ENCODE data around the gene P2RY13. TPM values are rescaled to one million over a fixed set of nuclear protein-coding genes. Genes with fewer than 3 reads are reported as not detected.

Gene P2RY13
- total RNA-seq, 1 experiment from 2014 or later, result not detected

GRCh38 chr3:151283387-151283786 lies 46.0 kb downstream of the P2RY13 start:
- no peak overlapping the region for H3K27ac Mint-ChIP-seq
- ChIA-PET POLR2A (no interaction called here), CTCF (no interaction called here)
- peaks cover 5% of the 10 kb centered on the region for H3K4me1 Mint-ChIP-seq
- no peaks in the 10 kb centered on the region for H3K9me3 Mint-ChIP-seq
- H3K4me3 Mint-ChIP-seq, result no peak overlapping the region
- ATAC-seq (no peak), DNase-seq (ENCODE audit: low spot score) (no peak)
- no peaks in the 10 kb centered on the region for H3K36me3 Mint-ChIP-seq
- no peaks in the 10 kb centered on the region for H3K27me3 Mint-ChIP-seq (ENCODE audit: low read depth)
- no peak for TF ChIP-seq ETV6 (CRISPR knock-in tag; IDR thresholded peaks at IDR 0.05)
- no peak for TF ChIP-seq ATF3 (CRISPR knock-in tag; conservative IDR thresholded peaks at IDR 0.05)
- TF ChIP-seq RELA (CRISPR knock-in tag; IDR thresholded peaks at IDR 0.05; ENCODE audit: borderline replicate concordance), result no peak
- TF ChIP-seq KAT7 (CRISPR knock-in tag; IDR thresholded peaks at IDR 0.05; ENCODE audit: borderline replicate concordance), result no peak
- TF ChIP-seq STAT6 (CRISPR knock-in tag; conservative IDR thresholded peaks at IDR 0.05; ENCODE audit: low read depth), result no peak
- TF ChIP-seq HMGA2 (CRISPR knock-in tag; IDR thresholded peaks at IDR 0.05), result no peak
- no peak for TF ChIP-seq SMAD3 (CRISPR knock-in tag; IDR thresholded peaks at IDR 0.05; ENCODE audit: borderline replicate concordance)
- TF ChIP-seq ZNF671 (CRISPR knock-in tag; IDR thresholded peaks at IDR 0.05), result no peak
- TF ChIP-seq TP53 (CRISPR knock-in tag; IDR thresholded peaks at IDR 0.05), result no peak
- no peak for TF ChIP-seq OVOL2 (CRISPR knock-in tag; IDR thresholded peaks at IDR 0.05; ENCODE audit: borderline replicate concordance)
- no peak for TF ChIP-seq ZNF219 (CRISPR knock-in tag; IDR thresholded peaks at IDR 0.05; ENCODE audit: borderline replicate concordance)
- no peak for TF ChIP-seq ZMAT4 (CRISPR knock-in tag; IDR thresholded peaks at IDR 0.05)
- TF ChIP-seq JUN (CRISPR knock-in tag; IDR thresholded peaks at IDR 0.05), result no peak
- TF ChIP-seq NR1H2 (CRISPR knock-in tag; IDR thresholded peaks at IDR 0.05), result no peak
- TF ChIP-seq IRF2 (CRISPR knock-in tag; IDR thresholded peaks at IDR 0.05; ENCODE audit: borderline replicate concordance, low read depth), result no peak
- no peak for TF ChIP-seq ZNF512 (CRISPR knock-in tag; IDR thresholded peaks at IDR 0.05; ENCODE audit: borderline replicate concordance)

- ChIA-PET CTCF (no interaction called here), POLR2A (no interaction called here)
- Mint-ChIP-seq H3K4me3 (no peak overlapping the region), H3K27ac (no peak overlapping the region), H3K4me1 (peaks cover 5% of the 10 kb centered on the region), H3K36me3 (no peaks in the 10 kb centered on the region), H3K27me3 (ENCODE audit: low read depth) (no peaks in the 10 kb centered on the region), H3K9me3 (no peaks in the 10 kb centered on the region)
- no peak for DNase-seq (ENCODE audit: low spot score)
- ATAC-seq, result no peak
- no peak for TF ChIP-seq E2F1 (CRISPR knock-in tag; IDR thresholded peaks at IDR 0.05)
- TF ChIP-seq CTCF (IDR thresholded peaks at IDR 0.05), result peak; percentile 67
- TF ChIP-seq GRHL2 (CRISPR knock-in tag; IDR thresholded peaks at IDR 0.05; ENCODE audit: insufficient replicate concordance, severe bottlenecking), result no peak
These were observed 46.4 kb downstream of the P2RY13 start for GRCh38 chr3:151282921-151283320.
